IPS DF 6.9 (cell line): Measurements from ENCODE around the gene FBLN2.

Source experiments
- DNase-seq: peaks from one replicate; pipeline ENCODE4 v3.0.0-alpha.2; 2013; ENCODE audit warnings: low read depth, low spot score
- H3K27ac ChIP-seq: one replicate; pipeline ENCODE4 v1.5.1; 2013; ENCODE audit warnings: low read length, control low read depth
- H3K27me3 ChIP-seq: 2 replicates; pipeline ENCODE4 v1.6.1; 2013; ENCODE audit warnings: mild to moderate bottlenecking, low read length; ENCODE audit not compliant: control insufficient read depth, insufficient read depth
- H3K36me3 ChIP-seq: 2 replicates; pipeline ENCODE4 v1.6.1; 2013; ENCODE audit warnings: low read length; ENCODE audit not compliant: control insufficient read depth, insufficient read depth
- H3K4me1 ChIP-seq: 2 replicates; pipeline ENCODE4 v1.6.1; 2013; ENCODE audit warnings: low read length; ENCODE audit not compliant: control insufficient read depth, insufficient read depth
- H3K4me3 ChIP-seq: 2 replicates; pipeline ENCODE4 v1.5.1; 2013; ENCODE audit warnings: mild to moderate bottlenecking, low read length
- H3K9me3 ChIP-seq: 2 replicates; pipeline ENCODE4 v1.6.1; 2013; ENCODE audit warnings: low read length, inconsistent platforms; ENCODE audit not compliant: control insufficient read depth, insufficient read depth
- WGBS: extraction: QIAGEN DNeasy Blood & Tissue Kit; methylation state at CpG from one replicate; pipeline ENCODE4 v1.1.7; 2013; ENCODE audit warnings: mixed read lengths, missing lambda C conversion rate; ENCODE audit not compliant: insufficient read length, insufficient coverage; 5-methylcytosine and 5-hydroxymethylcytosine counted together

FBLN2 gene

DNA sequence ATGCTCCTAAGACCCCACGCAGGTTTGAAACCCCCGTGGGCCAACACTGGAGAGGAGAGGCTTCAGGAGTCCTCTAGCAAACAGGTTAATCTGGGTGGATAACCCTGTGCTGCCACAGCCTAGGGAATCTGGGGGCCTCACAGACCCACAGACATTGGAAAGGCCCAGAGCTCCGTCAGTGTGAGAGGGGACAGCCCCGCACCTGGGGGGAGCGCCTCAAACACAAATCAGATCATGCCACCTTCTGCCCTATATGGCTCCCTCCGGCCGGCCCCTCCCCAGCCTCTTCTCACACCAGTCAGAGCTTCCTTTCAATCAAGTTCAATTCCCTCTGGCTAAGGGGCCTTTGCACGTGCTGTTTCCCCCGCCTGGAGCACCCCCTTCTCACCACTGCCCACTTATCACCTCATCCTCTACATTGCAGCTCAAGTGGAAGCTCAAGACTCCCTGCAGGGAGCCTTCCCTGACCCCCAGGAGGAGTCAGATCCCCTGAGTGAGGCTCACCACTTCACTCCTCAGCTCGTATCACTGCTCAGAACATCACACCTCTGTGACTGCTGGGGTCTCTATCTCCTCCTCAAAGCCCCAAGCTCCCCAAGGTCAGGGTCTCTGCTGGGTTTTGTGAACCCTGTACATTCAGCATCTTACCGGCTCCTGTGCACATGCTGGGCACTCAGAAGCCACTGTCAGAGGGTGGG, 24.1 kb downstream of the FBLN2 start:
- H3K27ac ChIP-seq, result no peak overlapping the region
- H3K36me3 ChIP-seq, result peaks cover 4% of the 10 kb centered on the region; the same call in 1 of the 2 replicates
- H3K4me1 ChIP-seq, result peaks cover 4% of the 10 kb centered on the region
- H3K4me3 ChIP-seq, result no peak overlapping the region
- no CpG with 5 or more reads among the region's 11 CpGs for WGBS
- no peak for DNase-seq
- no peaks in the 10 kb centered on the region for H3K9me3 ChIP-seq
- H3K27me3 ChIP-seq, result no peaks in the 10 kb centered on the region

DNA sequence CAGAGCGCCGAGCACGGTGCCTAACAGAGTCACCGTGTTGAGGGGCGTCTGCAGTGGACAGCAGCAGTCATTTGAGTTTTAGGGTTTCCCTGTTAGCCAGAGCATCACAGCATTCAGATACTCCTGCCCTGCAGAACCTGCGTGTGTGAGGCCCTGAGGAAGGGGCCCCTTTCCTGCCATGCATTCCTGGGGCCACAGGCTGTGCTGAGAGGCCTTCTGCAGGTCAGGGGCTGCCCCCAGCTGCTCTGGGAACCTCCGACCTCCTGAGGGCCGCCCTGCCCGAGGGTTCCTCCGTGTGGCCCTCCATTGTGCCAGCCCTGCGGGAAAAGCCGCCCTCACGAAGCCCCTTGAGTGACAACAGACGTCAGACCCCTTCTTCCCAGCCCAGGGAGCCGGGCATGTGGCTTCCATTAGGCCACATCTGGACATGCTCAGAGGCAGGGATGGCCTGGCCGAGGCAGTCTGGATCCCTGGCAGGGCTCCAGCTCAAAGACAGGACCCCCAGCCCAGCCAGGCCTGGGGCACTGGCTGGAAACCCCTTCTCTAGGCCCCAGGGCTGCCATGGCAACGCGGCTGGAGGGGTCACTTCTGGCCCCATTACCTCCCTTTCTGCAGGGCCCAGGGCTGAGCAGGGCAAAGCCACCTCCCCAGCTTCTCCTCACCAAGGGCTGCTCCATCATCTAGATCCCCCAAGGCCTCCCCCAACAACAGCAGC, 25.3 kb downstream of the FBLN2 start:
- Histone ChIP-seq H3K9me3 (no peaks in the 10 kb centered on the region), H3K4me3 (no peak overlapping the region), H3K27ac (no peak overlapping the region), H3K36me3 (peaks cover 4% of the 10 kb centered on the region; the same call in 1 of the 2 replicates), H3K27me3 (no peaks in the 10 kb centered on the region), H3K4me1 (peaks cover 4% of the 10 kb centered on the region)
- DNase-seq, result no peak
- no CpG with 5 or more reads among the region's 18 CpGs for WGBS

DNA sequence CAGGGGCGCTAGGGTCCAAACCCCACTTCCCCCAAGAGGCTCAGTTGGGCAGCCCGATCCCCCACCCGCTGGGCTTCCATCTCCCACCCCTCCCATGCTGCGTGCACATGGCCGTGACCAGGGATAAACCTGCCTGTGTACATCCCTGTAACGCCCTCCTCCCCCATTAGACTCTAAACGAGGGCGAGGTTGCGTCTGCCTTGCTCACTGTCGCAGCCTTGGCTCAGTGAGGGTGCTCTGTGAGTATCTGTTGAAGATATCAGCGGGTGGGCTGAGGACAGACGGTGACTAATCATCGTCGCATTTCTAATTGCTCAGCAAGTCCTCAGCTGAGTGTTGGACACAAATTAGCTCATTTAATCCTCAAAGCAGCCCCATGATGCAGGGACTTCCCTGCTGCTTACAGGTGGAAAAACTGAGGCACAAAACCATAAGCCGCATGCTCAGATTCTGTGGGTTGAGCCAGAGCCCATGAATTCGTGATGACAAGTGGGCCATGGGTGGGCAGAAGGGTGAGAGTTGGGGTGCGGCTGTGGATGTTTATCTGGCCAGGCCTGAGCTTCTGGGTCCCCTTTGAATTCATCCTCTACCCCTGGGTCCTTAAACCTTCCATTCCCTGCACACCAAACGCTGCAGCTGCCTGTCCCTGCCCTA, 26.0 kb downstream of the FBLN2 start:
- no peak overlapping the region for H3K27ac ChIP-seq
- H3K4me1 ChIP-seq, result peaks cover 4% of the 10 kb centered on the region
- no peak for DNase-seq
- whole genome bisulfite sequencing, result no CpG with 5 or more reads among the region's 18 CpGs
- no peak overlapping the region for H3K4me3 ChIP-seq
- H3K27me3 ChIP-seq, result no peaks in the 10 kb centered on the region
- H3K9me3 ChIP-seq, result no peaks in the 10 kb centered on the region
- peaks cover 4% of the 10 kb centered on the region; the same call in 1 of the 2 replicates for H3K36me3 ChIP-seq

DNA sequence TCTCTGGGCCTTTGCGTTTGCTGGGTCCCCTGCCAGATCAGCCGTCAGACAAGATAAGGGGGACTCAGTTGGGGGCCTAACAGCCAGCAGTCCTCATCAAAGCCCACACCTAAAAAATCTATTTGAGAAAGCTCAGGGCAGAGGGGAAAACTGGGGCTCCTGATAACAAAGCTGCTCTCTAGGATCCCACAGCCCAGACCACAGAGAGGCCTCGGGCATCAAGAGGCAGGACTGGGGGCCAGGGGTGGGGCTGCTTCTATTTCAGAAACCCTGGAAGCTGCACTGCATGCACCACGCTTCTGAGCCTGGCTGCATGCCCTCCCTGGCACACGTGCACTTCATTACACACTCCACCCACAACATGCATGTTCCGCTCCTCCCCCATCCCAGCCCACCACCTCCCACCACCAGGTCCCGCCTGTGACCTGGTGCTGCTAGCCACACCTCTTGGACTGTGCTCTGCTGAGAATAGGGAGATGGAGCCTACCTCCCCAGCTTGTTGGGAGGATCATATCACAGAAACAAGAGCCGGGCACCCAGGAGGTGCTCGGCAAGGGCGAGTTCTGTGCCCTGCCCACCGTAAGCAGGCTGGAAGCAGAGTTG, 26.6 kb downstream of the FBLN2 start:
- Histone ChIP-seq H3K9me3 (no peaks in the 10 kb centered on the region), H3K4me3 (no peak overlapping the region), H3K27me3 (no peaks in the 10 kb centered on the region), H3K36me3 (peaks cover 4% of the 10 kb centered on the region; the same call in 1 of the 2 replicates), H3K4me1 (peaks cover 4% of the 10 kb centered on the region), H3K27ac (no peak overlapping the region)
- no CpG with 5 or more reads among the region's 11 CpGs for WGBS
- DNase-seq, result no peak

DNA sequence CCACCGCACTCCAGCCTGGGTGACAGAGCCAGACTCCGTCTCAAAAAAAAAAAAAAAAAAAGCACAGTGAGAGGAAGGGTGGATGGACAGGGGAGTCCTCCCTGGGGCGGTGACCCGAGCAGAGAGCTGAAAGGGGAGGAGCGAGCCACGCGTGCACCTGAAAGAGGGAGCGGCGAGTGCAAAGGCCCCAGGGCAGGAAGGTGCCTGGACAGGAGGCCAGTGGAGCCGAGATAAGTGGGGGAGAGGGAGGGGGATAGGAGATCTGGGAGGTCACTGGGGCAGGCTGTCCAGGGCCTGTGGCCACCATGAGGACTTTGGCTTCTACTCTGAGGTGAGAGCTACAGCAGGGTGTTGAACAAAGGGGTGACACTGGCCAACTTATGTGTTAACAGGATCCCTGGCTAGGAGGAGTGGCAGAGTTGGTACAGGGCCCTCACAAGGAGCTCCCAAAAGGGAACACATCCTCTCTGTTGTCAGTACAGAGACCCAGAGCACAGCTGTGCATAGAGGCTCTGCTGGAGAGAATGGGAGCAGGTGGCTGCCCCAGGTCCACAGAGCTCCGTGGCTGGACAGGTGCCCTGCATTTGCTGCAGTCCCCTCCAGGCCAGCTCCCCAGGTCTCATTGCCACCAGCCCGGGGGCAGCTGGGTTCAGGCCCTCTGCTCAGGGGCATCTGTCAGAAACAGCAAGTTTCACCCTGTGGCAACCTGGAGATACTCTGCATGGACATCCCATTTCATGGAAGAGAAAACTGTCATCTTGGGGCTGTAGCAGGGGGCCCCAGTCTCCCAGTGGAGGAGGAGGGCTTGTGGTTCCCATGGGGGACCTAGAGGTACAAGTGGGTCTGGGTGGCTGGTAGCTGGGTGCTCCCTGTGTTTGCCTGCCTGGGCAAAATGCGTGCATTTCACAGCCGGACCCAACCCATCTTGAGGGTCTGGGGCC, 28.5 kb downstream of the FBLN2 start:
- H3K4me1 ChIP-seq, result peaks cover 4% of the 10 kb centered on the region
- no peaks in the 10 kb centered on the region for H3K9me3 ChIP-seq
- no peak overlapping the region for H3K27ac ChIP-seq
- DNase-seq, result no peak
- no peak overlapping the region for H3K4me3 ChIP-seq
- no CpG with 5 or more reads among the region's 14 CpGs for WGBS
- H3K27me3 ChIP-seq, result no peaks in the 10 kb centered on the region
- H3K36me3 ChIP-seq, result no peaks in the 10 kb centered on the region

DNA sequence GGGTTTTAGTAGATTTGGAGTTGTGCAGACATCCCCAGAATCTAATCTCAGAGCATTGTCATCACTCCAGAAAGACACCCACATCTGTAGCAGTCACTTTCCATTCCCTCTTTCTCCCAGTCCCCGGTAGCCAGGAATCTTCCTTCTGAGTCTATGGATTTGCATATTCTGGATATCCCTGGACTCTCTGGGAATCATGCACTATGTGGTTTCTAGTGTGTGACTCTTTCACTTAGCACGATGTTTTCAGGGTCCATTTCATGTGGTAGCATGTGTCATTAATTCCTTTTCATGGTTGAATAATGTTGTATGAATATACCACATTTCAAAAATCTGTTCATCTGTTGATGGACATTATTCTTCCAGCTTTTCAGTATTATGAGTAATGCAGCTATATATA, 29.3 kb downstream of the FBLN2 start:
- no peaks in the 10 kb centered on the region for H3K9me3 ChIP-seq
- no peak overlapping the region for H3K27ac ChIP-seq
- DNase-seq, result no peak
- WGBS, result no CpG with 5 or more reads among the region's 2 CpGs
- H3K27me3 ChIP-seq, result no peaks in the 10 kb centered on the region
- no peak overlapping the region for H3K4me3 ChIP-seq
- no peaks in the 10 kb centered on the region for H3K36me3 ChIP-seq
- peaks cover 4% of the 10 kb centered on the region for H3K4me1 ChIP-seq

DNA sequence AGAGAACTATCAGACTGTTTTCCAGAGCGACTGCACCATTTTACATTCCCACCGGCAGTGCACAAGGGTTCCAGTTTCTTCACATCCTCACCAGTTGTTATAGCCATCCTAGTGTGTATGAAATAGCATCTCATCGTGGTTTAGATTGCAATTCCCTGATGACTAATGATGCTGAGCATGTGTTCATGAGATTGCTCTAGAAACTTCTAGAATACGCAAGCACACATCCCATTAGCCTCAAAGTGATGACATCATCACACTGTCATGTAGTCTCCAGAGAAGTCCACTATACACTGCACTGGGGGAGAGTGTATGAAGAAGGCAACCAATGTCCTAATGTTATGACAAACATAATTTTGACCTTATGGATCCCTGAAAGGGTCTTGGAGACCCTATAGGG, 30.1 kb downstream of the FBLN2 start:
- Histone ChIP-seq H3K27ac (no peak overlapping the region), H3K36me3 (no peaks in the 10 kb centered on the region), H3K4me1 (peaks cover 4% of the 10 kb centered on the region), H3K4me3 (no peak overlapping the region), H3K9me3 (no peaks in the 10 kb centered on the region), H3K27me3 (no peaks in the 10 kb centered on the region)
- WGBS, result no CpG with 5 or more reads among the region's 4 CpGs
- no peak for DNase-seq

DNA sequence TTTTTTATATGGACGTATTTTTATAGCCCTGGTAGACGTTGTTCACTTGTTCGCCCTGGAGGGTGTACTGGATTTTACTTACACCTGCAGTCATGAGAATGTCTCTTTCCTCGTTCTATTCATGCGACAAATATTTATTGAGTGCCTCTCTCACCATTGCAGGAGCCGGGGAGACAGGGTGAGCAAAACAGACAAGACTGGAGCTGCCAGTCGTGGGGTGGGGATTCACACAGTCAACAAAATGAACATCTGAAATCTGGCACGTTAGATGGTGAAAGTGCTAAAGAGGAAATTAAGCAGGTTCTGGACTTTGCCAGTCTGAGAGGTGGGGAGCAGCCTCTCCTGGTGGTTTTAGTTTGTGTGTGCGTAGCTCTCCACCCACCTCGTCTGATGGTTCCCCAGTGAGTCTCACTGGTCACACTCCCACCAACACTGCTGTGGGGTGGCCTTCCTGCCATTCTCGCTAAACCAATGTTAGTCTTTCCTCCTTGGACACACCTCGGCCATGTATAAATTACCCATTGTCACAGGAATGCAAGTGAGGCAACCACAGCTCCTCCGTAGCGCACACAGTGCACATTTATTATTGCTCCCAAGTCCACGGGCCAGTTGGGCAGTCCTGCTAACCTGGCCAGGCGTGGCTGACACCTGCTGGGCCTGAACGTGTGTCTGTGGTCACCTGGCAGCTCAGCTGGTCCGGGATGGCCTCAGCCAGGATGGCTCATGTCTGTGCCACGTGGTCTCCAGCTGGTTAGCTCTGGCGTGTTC, 31.5 kb downstream of the FBLN2 start:
- no peak overlapping the region for H3K4me3 ChIP-seq
- H3K27ac ChIP-seq, result no peak overlapping the region
- DNase-seq, result no peak
- H3K9me3 ChIP-seq, result no peaks in the 10 kb centered on the region
- no peaks in the 10 kb centered on the region for H3K36me3 ChIP-seq
- H3K27me3 ChIP-seq, result no peaks in the 10 kb centered on the region
- WGBS, result no CpG with 5 or more reads among the region's 20 CpGs
- peaks cover 2% of the 10 kb centered on the region; the same call in 1 of the 2 replicates for H3K4me1 ChIP-seq

DNA sequence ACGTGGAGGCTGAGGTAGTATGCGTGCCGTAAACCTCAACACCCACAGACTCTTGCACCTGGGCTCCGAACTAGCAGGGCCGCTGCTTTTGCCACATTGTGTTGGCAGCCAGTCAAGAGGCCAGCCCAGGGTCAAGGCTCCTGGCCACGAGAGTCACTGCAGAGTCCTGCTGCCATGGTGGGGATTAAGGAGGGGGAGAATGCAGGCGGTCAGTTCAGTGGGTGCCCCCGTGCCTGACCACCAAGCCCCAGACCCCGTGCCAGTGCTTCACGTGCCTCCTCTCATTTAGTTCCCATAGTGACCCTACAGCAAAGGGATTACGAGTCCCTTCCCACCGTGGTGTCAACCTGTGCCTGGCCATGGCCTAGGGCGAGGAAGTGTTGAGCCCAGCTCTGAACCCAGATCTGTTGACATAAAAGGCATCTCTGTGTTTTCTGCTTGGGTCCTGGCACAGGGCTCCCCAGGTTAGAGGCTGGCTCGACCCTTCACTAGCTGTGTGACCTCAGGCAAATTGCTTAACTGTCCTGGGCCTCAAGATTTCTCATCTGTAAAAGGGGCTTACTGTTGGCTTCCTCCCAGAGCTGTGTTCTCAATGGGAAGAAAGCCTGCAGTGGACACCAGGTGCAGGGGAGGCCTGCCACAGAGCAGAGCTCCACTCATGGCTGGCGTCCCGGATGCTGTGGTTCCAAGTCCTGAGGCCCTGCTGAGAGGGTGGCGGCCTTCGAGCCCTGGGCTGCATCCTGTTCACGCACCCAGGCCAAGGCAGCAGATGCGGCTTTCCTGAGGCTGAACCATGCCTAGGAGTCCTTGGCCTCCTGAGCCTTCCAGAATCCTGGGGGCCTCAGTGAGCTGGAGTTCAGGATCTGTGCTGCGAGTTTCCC, 32.8 kb downstream of the FBLN2 start:
- Histone ChIP-seq H3K4me3 (no peak overlapping the region), H3K27me3 (no peaks in the 10 kb centered on the region), H3K4me1 (no peaks in the 10 kb centered on the region), H3K36me3 (no peaks in the 10 kb centered on the region), H3K27ac (no peak overlapping the region), H3K9me3 (no peaks in the 10 kb centered on the region)
- DNase-seq, result no peak
- WGBS, result no CpG with 5 or more reads among the region's 21 CpGs
